Urinary bladder (tissue), 4 donors: ENCODE measurements around the gene FNDC3A. TPM values are rescaled to one million over a fixed set of nuclear protein-coding genes. Genes with fewer than 3 reads are reported as not detected.
"Not testable (repeated sequence)": the region's sequence is repeated elsewhere in the genome, so short reads cannot be mapped to it uniquely, and the experiment has no call there.

Source experiments
- DNase-seq: peaks from one replicate; pipeline ENCODE4 v3.0.0-alpha.2; 2015; ENCODE audit errors: extremely low spot score
- H3K27ac ChIP-seq: one replicate; pipeline ENCODE4 v1.5.1; 2013; ENCODE audit warnings: low read depth, mild to moderate bottlenecking, moderate library complexity
- H3K36me3 ChIP-seq: one replicate; pipeline ENCODE4 v1.6.1; 2013; ENCODE audit warnings: mild to moderate bottlenecking, moderate library complexity; ENCODE audit not compliant: insufficient read depth
- H3K4me1 ChIP-seq: one replicate; pipeline ENCODE4 v1.6.1; 2013; ENCODE audit warnings: mild to moderate bottlenecking, moderate library complexity; ENCODE audit not compliant: insufficient read depth
- H3K4me3 ChIP-seq: one replicate; pipeline ENCODE4 v1.5.1; 2013; ENCODE audit warnings: low read depth, low read length
- WGBS: extraction: QIAGEN DNeasy Blood & Tissue Kit; methylation state at CpG from one replicate; pipeline ENCODE4 v1.1.7; 2013; 5-methylcytosine and 5-hydroxymethylcytosine counted together
- polyA plus RNA-seq: library from polyadenylated mRNA; stranded (reverse); fragments of 200-250 nt; gene quantifications from one replicate; pipeline ENCODE4 v1.2.3, GENCODE V29; 2013
- total RNA-seq: library from RNA; depleted of rRNA; stranded (reverse); fragments of >200 nt; gene quantifications from one replicate; pipeline ENCODE4 v1.2.3, GENCODE V29; 2014
- donor health status: healthy with polysubstance abuse.
- donor health status: healthy.

Gene FNDC3A
- total and polyA plus RNA-seq, 2 donors = 25.4 to 109 TPM

DNA sequence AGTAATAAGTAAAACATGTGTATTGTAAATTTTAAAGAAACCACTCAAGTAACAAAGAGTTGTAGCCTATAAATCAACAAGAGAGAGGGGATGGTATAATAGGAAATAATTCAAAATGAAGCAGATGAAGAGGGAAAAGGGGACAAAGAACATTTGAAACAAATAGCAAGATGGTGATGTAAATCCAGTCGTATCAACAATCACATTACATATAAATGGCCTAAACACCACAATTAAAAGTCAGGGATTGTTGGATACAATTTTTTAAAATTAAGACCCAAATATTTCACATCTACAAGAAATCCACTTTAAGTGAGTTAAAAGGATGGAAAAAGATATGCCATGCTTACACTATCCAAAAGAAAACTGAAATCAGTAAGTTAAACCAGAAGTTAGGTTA lies 15.2 kb downstream of the FNDC3A start:
- H3K27ac ChIP-seq = no peak overlapping the region
- 96% methylated on average over 1 of the region's 1 CpG for WGBS
- no peaks in the 10 kb centered on the region for H3K36me3 ChIP-seq
- DNase-seq = no peak
- H3K4me1 ChIP-seq = no peaks in the 10 kb centered on the region
- H3K4me3 ChIP-seq = no peak overlapping the region

DNA sequence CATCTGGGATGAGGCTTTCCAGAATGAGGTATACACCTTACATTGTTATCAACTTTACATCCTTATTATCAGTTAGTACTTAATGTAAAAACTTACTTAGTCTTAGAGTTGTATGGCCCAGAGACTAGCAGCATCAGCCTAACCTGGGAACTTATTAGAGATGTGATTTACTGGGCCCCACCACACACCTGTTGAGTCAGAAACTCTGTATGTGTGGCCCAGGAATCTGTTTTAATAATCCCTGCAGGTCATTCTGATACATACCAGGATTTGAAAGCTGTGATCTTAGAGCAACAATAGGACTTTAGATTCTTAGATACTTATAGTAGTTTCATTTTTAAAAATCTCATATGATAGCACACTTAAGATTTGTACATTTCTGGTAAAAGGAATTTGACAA lies 17.4 kb downstream of the FNDC3A start:
- no peak overlapping the region for H3K27ac ChIP-seq
- no peaks in the 10 kb centered on the region for H3K4me1 ChIP-seq
- no peak for DNase-seq
- H3K36me3 ChIP-seq = no peaks in the 10 kb centered on the region
- H3K4me3 ChIP-seq = no peak overlapping the region

DNA sequence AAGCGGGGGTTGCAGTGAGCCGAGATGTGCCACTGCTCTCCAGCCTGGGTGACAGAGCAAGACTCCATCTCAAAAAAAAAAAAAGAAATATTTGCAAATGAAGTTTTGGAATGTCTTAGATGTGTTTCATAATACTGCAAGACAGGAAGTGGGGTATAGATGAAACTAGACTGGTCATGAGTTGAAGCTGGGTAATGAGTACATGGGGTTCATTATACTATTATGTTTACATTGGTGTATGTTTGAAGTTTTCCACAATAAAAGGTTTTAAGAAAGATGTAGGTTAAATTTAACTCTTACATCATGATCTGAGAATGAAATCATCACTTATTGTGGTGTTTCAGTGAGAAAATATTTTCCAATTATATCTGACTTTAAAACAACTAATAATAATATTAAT lies 19.0 kb downstream of the FNDC3A start:
- H3K36me3 ChIP-seq = no peaks in the 10 kb centered on the region
- no peak for DNase-seq
- WGBS = 99% methylated on average over 2 of the region's 2 CpGs
- H3K4me1 ChIP-seq = no peaks in the 10 kb centered on the region
- no peak overlapping the region for H3K4me3 ChIP-seq
- no peak overlapping the region for H3K27ac ChIP-seq

DNA sequence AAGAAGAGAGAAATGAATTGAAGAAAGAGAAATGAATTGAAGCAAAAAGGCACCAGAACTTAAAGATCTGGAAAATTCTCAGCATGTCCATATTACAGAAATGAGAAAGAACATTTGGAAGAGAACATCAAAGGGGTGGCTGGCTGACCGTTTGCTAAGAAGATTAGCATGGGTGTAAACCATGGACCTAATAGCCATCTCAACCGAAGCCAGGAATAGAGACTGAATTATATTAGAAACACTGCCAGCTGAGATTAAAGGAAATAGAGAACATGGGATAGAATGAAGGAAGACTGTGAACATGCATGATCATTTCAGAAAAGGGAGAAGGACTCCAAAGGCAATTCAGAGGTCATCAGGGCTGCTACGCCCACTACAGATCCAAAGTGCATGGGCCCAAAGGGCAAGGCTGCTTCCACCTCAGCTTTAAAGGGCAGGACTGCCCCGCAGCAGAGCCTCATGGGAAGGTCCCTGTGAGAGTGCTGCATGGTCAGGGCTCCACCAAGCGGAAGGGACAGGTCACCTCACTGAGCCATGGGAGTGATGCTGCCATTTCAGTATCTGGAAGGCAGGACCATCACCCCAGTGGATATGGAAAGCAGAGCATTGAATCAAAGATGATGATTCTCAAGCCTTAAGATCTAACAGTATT lies 23.1 kb downstream of the FNDC3A start:
- Histone ChIP-seq H3K27ac (no peak overlapping the region), H3K4me3 (no peak overlapping the region), H3K4me1 (no peaks in the 10 kb centered on the region), H3K36me3 (no peaks in the 10 kb centered on the region)
- no peak for DNase-seq
- 43% methylated on average over 5 of the region's 5 CpGs for WGBS

DNA sequence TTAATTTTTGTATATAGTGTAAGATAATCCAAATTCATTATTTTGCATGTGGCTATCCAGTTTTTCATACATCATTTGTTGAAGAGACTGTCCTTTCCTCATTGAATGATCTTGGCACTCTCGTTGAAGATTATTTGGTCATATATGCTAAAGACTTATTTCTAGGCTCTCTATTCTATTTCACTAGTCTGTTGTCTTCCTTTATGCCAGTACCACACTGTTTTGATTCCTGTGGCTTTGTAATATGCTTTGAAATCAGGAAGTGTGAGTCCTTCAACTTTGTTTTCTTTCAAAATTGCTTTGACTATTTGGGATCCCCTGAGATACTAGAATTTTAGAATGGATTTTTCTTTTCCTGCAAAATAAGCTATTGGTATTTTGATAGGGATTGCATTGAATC lies 24.5 kb downstream of the FNDC3A start:
- no peaks in the 10 kb centered on the region for H3K4me1 ChIP-seq
- no peak overlapping the region for H3K27ac ChIP-seq
- no peak overlapping the region for H3K4me3 ChIP-seq
- H3K36me3 ChIP-seq = no peaks in the 10 kb centered on the region
- 99% methylated on average over 1 of the region's 1 CpG for WGBS
- DNase-seq = no peak

DNA sequence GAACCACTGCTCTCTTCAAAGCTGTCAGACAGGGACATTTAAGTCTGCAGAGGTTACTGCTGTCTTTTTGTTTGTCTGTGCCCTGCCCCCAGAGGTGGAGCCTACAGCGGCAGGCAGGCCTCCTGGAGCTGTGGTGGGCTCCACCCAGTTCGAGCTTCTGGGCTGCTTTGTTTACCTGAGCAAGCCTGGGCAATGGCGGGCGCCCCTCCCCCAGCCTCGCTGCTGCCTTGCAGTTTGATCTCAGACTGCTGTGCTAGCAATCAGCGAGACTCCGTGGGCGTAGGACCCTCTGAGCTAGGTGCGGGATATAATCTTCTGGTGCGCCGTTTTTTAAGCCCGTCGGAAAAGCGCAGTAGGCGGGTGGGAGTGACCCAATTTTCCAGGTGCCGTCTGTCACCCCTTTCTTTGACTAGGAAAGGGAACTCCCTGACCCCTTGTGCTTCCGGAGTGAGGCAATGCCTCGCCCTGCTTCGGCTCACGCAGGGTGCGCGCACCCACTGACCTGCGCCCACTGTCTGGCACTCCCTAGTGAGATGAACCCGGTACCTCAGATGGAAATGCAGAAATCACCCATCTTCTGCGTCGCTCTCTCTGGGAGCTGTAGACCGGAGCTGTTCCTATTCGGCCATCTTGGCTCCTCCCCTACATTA lies 43.4 kb downstream of the FNDC3A start:
- not testable (repeated sequence) for H3K36me3 ChIP-seq, H3K27ac ChIP-seq, H3K4me1 ChIP-seq, DNase-seq, H3K4me3 ChIP-seq
- WGBS = 96% methylated on average over 28 of the region's 28 CpGs

DNA sequence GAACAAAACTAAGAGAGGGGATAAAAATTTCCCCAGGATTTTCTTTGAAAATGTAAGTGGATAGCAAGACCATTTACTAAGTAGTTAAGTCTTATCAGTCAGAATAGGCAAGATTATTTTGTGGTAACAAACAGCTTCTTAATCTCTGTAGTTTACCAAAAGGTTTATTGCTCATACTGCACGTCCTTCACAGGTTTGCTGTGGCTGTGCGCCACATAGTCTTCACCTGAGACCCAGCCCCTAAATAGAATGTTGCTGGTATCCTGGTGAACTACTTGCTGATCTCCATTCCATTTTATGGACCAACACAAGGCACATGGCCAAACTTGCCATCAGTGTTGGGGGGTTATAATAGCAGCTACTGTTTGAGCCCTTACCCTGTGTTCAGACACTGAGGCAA lies 44.6 kb downstream of the FNDC3A start:
- DNase-seq = no peak
- H3K27ac ChIP-seq = no peak overlapping the region
- H3K4me3 ChIP-seq = no peak overlapping the region
- WGBS = 93% methylated on average over 2 of the region's 2 CpGs
- H3K36me3 ChIP-seq = no peaks in the 10 kb centered on the region
- no peaks in the 10 kb centered on the region for H3K4me1 ChIP-seq

DNA sequence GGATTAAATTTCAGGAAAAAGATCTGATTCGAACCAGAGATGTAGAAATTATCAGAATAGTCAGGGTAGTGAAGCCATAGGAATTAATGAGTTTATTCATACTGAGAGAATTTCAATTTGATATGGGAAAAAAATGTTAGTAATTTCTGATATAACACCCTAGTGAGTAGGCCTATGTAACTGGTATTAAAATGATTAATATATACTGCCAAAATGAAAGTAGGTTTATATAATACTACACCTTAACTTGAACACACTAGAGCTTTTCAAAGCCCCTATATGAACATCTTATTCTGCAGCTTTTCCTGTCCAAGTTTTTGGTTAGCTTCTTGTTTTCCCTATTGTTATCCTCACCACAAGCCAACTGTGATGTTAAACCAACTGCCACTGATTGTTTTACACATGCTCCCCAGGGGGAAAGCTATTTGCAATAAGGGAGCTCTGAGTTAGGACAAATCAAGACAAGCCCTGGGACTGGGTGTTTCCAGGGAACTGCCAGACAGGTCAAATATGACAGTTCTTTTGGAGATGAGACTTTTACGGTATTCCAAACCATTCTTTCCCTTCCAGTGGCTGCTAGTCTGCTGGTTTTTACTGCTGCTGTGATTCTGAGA lies 45.3 kb downstream of the FNDC3A start:
- DNase-seq = no peak
- WGBS = 95% methylated on average over 2 of the region's 2 CpGs
- H3K4me1 ChIP-seq = no peaks in the 10 kb centered on the region
- no peaks in the 10 kb centered on the region for H3K36me3 ChIP-seq
- H3K27ac ChIP-seq = no peak overlapping the region
- H3K4me3 ChIP-seq = no peak overlapping the region

DNA sequence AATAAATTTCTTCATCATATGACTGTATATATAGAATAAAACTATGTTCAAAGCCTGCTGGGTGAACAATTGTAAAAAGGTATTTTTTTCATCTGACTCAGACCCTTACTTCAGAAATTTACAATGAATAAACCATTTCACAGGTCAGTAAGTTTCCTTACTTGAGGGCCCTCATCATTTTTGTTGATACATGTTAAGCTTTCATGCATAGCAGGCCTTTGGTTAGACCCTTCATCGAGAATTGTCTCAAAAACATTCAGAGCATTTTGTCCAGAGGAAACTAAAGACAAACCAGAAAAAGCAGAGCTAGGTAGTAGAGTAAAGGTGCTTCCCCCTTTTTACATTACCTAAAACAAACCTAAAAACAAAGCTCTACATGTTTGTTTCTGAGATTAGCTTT lies 46.2 kb downstream of the FNDC3A start:
- no peaks in the 10 kb centered on the region for H3K36me3 ChIP-seq
- H3K4me1 ChIP-seq = no peaks in the 10 kb centered on the region
- no peak for DNase-seq
- 94% methylated on average over 1 of the region's 1 CpG for WGBS
- H3K4me3 ChIP-seq = no peak overlapping the region
- H3K27ac ChIP-seq = no peak overlapping the region

DNA sequence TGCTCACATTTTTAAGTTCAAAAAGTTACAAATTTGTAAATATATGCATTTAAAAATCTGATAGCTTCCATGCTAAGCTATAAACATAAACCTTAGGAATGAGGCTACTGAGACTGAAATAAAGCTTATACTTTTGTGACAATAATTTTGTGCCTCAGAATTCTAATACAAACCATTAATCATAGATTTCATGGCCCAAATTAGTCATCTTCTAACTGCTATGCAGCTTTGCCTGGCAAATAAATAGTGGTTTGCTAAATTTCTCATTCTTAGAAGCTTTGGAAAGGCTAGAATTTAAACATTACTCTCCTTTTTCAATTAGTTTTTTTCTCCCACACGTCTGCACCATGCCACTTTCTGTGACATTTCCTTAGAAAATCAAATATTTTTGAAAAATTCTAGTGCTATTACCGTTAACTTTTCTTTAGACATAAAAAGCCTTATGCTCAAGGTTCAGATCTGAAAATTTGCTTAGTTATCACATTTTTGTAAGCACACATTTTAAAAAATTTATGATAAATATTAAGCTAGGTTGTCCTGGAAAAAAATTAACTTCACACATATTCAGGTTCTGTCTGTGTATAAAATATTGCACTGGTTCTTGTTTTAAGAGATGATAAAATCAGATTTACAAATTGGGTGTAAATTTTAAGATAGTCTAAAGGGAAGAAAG lies 46.9 kb downstream of the FNDC3A start:
- no peak for DNase-seq
- no peak overlapping the region for H3K27ac ChIP-seq
- 93% methylated on average over 2 of the region's 2 CpGs for WGBS
- no peaks in the 10 kb centered on the region for H3K4me1 ChIP-seq
- H3K36me3 ChIP-seq = no peaks in the 10 kb centered on the region
- no peak overlapping the region for H3K4me3 ChIP-seq

DNA sequence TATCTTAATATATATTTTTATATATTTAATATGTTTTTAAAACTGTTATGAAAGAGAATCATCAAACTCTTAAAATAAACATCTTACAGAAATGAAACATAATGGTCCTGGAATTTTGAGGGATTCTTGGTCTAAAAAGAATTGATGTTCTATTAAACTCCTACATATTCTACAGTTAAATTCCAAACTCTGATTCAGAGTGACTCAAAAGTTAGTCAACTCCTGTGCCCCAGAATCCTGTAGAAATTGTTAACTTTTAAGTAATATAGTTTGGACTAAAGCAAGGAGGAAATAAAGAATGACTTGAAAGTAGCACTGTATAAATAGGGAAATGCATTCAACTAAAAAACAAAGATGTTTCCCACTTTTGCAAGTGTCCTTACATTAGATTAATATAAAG lies 47.7 kb downstream of the FNDC3A start:
- Histone ChIP-seq H3K36me3 (no peaks in the 10 kb centered on the region), H3K4me3 (no peak overlapping the region), H3K27ac (no peak overlapping the region), H3K4me1 (no peaks in the 10 kb centered on the region)
- no peak for DNase-seq

DNA sequence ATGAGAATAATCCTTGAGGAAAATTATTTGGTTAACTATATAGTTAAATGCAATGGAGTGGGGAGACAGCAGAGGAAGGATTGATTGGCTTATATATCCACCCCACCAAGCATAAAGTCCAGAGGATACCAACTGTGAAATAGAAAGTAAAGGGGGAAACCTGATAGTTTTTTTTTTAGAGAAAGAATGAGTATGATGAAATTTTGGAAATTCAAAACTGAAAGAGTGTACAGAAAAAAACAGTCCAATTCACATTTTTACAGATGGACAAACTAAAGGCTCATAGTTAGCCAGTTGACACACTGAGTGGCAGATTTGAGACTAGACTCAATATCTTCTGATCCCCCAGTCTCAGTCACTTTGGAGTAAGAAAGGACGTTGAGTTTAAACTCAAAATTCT lies 51.1 kb downstream of the FNDC3A start:
- 0% methylated on average over 1 of the region's 1 CpG for WGBS
- no peak overlapping the region for H3K27ac ChIP-seq
- no peaks in the 10 kb centered on the region for H3K36me3 ChIP-seq
- DNase-seq = no peak
- no peak overlapping the region for H3K4me3 ChIP-seq
- no peaks in the 10 kb centered on the region for H3K4me1 ChIP-seq

DNA sequence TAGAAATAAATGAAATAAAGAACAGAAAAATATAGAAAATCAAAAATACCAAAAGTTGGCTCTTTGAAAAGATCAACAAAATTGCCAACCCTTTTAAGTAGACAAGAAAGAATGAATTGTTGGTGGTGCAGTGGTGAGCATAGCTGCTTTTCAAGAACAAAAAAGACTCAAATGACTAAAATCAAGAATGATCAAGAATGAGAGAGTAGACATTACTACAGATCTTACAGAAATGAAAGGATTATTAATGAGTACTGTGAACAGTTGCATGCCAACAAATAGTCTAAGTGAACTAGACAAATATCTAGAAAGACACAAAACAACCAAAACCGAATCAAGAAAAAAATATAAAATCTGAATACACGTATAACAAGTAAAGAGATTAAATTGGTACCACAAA lies 53.9 kb downstream of the FNDC3A start:
- H3K27ac ChIP-seq = no peak overlapping the region
- WGBS = 96% methylated on average over 2 of the region's 2 CpGs
- H3K36me3 ChIP-seq = no peaks in the 10 kb centered on the region
- no peak overlapping the region for H3K4me3 ChIP-seq
- DNase-seq = no peak
- H3K4me1 ChIP-seq = no peaks in the 10 kb centered on the region

DNA sequence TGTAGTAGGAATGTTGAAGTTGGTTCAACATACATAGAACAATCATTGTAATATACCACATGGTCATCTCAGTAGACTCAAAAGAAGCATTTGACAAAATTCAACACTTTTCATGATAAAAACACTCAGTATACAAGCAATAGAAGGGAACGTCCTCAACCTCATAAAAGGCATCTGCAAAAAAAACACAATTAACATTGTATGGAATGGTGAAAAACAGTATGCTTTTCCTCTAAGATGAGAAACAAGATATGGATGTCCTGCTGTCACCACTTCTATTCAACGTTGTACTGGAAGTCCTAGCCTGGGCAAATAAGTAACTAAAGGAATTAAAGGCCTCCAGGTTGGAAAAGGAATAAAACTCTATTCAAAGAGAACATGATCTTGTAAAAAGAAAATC lies 54.5 kb downstream of the FNDC3A start:
- 85% methylated on average over 2 of the region's 2 CpGs for WGBS

More for the DNA sequence above, 54.5 kb downstream of the FNDC3A start:
- no peaks in the 10 kb centered on the region for H3K36me3 ChIP-seq
- H3K4me1 ChIP-seq = no peaks in the 10 kb centered on the region
- H3K27ac ChIP-seq = no peak overlapping the region
- H3K4me3 ChIP-seq = no peak overlapping the region
- DNase-seq = no peak
